ENCODE data around the gene GABRA6.

DNA sequence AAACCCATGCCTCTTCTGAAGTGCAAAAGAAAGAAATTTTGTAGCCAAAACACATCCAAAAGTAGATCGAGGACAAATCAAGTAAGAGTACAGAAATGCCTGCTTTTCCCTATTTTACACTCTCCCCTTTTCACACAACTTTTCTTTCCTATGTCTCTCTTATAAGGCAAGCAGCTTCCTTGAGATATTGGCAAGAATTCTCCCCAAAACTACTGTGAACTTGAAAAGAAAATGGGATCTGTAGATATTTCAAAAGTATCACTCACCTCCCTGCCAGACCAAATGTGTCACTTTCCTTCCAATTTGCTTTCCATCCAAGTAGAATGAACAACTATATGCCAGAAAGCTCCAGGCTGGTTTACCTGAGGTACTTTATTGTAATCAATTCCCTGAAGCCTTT, 47.9 kb upstream of the GABRA6 start:
- no peak for TF ChIP-seq EP300 (IDR thresholded peaks at IDR 0.05)
- TF ChIP-seq, protein P1, sequence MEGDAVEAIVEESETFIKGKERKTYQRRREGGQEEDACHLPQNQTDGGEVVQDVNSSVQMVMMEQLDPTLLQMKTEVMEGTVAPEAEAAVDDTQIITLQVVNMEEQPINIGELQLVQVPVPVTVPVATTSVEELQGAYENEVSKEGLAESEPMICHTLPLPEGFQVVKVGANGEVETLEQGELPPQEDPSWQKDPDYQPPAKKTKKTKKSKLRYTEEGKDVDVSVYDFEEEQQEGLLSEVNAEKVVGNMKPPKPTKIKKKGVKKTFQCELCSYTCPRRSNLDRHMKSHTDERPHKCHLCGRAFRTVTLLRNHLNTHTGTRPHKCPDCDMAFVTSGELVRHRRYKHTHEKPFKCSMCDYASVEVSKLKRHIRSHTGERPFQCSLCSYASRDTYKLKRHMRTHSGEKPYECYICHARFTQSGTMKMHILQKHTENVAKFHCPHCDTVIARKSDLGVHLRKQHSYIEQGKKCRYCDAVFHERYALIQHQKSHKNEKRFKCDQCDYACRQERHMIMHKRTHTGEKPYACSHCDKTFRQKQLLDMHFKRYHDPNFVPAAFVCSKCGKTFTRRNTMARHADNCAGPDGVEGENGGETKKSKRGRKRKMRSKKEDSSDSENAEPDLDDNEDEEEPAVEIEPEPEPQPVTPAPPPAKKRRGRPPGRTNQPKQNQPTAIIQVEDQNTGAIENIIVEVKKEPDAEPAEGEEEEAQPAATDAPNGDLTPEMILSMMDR (IDR thresholded peaks at IDR 0.05) = no peak
- no peak for TF ChIP-seq EHF (CRISPR knock-in tag; IDR thresholded peaks at IDR 0.05)
- no peak for TF ChIP-seq POLR2AphosphoS2 (conservative IDR thresholded peaks at IDR 0.05; ENCODE audit: low read length)
- no peak for TF ChIP-seq RAD21 (conservative IDR thresholded peaks at IDR 0.05 in 1 of 2, IDR thresholded peaks at IDR 0.05 in 1 of 2)
- no peak for TF ChIP-seq POLR2A (IDR thresholded peaks at IDR 0.05; ENCODE audit: low read length)
- TF ChIP-seq NFE2L2 (conservative IDR thresholded peaks at IDR 0.05; ENCODE audit: low read length) = no peak
- TF ChIP-seq ZC3H11A (IDR thresholded peaks at IDR 0.05) = no peak
- TF ChIP-seq RNF2 (IDR thresholded peaks at IDR 0.05; ENCODE audit: borderline replicate concordance, low read depth) = no peak
- no peak for TF ChIP-seq CBX2 (IDR thresholded peaks at IDR 0.05; ENCODE audit: borderline replicate concordance, low read depth)
- TF ChIP-seq KDM1A (IDR thresholded peaks at IDR 0.05; ENCODE audit: low read depth) = no peak
- TF ChIP-seq HOXB13 (CRISPR knock-in tag; IDR thresholded peaks at IDR 0.05; ENCODE audit: low read depth) = no peak
- no peak for TF ChIP-seq SMC3 (IDR thresholded peaks at IDR 0.05)
- TF ChIP-seq, protein P2, sequence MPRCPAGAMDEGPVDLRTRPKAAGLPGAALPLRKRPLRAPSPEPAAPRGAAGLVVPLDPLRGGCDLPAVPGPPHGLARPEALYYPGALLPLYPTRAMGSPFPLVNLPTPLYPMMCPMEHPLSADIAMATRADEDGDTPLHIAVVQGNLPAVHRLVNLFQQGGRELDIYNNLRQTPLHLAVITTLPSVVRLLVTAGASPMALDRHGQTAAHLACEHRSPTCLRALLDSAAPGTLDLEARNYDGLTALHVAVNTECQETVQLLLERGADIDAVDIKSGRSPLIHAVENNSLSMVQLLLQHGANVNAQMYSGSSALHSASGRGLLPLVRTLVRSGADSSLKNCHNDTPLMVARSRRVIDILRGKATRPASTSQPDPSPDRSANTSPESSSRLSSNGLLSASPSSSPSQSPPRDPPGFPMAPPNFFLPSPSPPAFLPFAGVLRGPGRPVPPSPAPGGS (IDR thresholded peaks at IDR 0.05) = no peak
